Kidney capillary endothelial cell (primary cell): Measurements from ENCODE around the gene FAM120B.

Experiments used
- DNase-seq: peaks from one replicate; pipeline ENCODE4 v3.0.0-alpha.2; 2018; ENCODE audit warnings: low spot score

The FAM120B gene

GRCh38 chr6:170360476-170360875, 53.9 kb downstream of the FAM120B start:
- DNase-seq: peak; percentile 65

- DNase-seq: no peak
Measured at GRCh38 chr6:170361335-170361734, 54.8 kb downstream of the FAM120B start.

GRCh38 chr6:170362121-170362520, 55.6 kb downstream of the FAM120B start:
- DNase-seq: no peak

DNA sequence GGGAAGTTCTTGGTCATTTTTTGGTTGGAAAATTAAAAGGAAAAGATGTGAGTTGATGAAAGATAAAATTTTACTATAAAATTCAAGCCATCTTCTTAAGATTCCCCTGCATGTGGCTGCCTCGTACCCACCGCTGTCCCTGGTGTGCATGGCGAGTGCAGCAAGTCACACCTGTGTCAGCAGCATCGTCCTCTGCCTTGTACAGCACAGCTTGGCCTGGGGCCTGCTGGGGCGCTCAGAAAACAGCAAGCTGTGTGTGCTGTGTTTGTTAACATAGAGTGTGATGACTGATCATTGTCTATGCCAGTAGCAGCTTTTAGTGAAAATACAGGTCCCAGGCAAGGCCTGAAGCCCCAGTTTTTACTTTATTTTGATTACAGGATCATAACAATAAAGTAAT, 56.7 kb downstream of the FAM120B start:
- DNase-seq: no peak

- DNase-seq: no peak
Measured at GRCh38 chr6:170365121-170365520, 58.6 kb downstream of the FAM120B start.

- no peak for DNase-seq
Measured at GRCh38 chr6:170365593-170365992, 59.0 kb downstream of the FAM120B start.

DNA sequence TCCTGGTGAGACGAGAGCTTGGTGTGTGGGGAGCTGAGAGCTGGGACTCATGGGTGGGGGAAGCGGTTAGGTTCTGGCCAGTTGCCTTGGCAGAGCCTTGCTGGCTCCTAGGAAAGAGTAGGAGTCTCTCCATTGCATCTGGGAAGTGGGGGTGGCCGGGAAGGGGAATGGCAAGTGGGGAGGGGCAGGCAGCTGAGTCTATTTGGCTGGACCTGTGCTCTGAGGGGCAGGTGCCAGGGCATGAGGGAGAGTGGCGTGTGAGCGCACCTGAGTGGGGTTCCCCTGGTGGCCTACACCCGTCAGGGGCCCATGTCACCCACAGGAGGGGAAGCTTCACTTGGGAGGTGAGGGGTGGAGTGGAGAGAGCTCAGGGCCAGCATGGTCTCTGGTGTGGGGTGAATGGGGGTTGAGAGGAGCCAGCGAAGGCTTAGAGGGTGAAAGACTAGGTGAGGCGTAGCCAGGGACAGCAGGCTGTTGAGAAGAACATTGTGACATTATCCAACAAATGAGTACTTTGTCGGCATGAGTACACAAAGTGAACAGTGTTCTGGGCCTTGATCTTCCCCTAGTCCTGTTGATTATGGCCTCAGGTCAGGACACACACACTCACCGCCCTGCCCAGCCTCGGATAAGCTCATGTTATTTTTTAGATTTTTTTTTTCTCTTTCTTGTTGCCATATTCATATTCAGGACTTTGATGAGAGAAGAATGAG, 59.8 kb downstream of the FAM120B start:
- no peak for DNase-seq

- DNase-seq: no peak
Measured at GRCh38 chr6:170367241-170367640, 60.7 kb downstream of the FAM120B start.

DNA sequence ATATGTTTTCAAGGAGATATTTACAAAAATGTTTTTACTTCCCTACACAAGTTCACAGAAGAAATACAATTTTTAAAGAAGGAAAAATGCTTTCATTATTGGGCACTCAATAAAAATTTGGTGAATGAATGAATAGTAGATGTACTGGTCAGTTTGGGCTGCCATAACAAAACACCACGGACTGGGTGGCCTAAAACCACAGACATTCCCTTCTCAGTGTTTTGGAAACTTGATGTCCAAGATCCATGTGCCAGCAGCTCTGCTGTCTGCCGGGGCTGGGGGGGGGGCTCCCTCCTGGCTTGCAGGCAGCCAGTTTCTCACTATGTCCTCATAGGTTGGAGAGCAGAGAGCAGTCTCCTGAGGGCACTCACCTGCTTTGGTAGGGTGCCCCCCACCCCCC, 62.0 kb downstream of the FAM120B start:
- DNase-seq: no peak

DNA sequence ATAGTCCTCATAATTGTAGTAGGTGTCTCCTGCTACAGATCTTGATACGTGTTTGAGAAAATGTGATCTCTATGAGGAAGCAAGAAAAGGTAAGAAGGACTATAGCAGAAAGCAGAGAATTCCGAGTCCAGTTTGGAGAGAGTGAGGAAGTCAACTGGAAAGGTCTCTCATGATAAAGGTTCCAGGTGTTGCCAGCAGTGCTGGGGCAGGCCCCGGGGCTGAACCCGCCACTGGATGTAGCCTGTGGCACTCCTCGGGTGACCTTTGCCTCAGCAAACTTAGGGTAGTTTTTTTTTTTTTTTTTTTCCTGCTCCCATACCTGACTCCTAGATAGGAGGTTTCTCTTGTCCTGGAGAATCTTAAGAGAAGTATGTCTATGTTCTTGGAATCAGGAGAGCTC, 62.8 kb downstream of the FAM120B start:
- no peak for DNase-seq

DNA sequence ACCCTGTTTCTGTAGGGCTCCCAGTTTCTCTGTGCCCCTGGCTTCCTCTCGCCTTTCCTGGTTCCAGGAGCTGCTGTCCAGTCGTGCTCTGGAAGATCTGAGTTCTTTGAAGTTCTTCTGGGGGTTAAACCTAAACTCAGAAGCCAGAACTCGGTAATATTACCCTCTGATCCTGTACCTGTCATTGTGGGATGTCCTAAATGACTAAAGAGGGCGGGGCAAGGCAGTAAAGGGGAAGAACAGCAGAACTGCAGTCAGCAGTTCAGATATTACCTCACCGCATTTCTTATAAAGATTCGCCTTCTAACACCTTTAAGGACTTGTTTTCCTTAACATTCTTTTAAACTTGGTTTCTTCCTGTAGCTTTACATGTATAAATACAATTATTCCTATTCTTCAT, 63.9 kb downstream of the FAM120B start:
- no peak for DNase-seq

GRCh38 chr6:170371080-170371479, 64.5 kb downstream of the FAM120B start:
- no peak for DNase-seq

DNA sequence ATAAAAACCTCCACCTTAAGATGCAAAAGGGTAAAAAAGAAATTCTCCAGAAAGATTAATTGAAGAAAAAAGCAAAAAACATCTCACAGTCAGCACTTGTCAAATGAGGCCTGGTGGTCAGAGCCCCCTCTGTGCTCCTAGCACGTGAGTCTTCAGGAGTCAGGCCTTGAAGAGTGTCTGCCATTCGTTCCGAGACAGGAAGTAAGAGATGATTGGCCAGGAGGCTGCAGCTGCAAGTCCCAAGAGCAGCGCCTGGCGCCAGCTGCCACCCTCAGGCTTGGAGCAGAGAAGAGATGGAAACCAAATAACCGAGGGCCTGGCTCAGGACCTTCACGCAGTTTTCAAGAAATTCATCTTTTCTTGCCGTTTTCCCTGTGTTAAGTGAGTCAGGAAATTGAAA, 65.0 kb downstream of the FAM120B start:
- DNase-seq: no peak

GRCh38 chr6:170372380-170373325, 66.1 kb downstream of the FAM120B start:
- no peak for DNase-seq

GRCh38 chr6:170374571-170375444, 68.2 kb downstream of the FAM120B start:
- DNase-seq: no peak

DNA sequence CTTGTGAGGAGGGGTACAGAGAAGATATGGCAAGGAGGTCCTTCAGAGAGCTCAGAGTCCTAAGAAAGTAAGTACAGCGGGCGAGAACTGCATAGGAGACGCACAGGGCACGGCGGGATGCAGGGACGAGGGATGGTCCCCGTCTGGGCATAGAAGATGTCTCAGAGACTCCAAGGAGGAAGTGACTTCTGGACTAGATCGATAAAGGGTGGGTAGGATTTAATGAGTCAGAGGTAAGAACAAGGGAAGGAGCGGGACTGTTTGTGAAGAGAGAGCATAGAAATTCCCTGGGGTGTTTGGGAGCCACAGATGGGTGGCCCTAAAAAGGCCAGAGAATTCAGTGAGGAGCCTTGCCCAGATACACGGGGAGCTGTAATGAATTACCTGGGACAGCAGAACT, 69.1 kb downstream of the FAM120B start:
- no peak for DNase-seq

GRCh38 chr6:170376386-170377043, 70.0 kb downstream of the FAM120B start:
- DNase-seq: no peak

DNA sequence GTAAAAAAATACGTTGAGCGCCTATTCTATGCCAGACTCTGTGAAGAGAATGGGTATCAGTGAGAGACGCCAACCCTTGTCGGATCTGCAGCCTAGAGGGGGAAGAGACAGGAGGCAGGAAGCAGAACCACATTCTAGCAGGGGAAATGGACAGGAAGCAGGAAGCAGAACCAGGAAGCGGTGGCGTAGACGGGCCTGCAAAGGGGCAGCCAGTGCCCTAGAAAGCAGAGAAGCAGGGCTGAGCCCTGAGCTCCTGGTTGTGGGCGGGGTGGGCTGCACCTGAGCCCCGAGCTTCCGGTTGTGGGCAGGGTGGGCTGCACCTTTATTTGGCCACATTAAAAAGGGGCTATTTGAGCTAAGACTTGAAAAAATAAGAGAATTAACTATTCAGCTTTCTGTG, 71.9 kb downstream of the FAM120B start:
- DNase-seq: peak; percentile 36

DNA sequence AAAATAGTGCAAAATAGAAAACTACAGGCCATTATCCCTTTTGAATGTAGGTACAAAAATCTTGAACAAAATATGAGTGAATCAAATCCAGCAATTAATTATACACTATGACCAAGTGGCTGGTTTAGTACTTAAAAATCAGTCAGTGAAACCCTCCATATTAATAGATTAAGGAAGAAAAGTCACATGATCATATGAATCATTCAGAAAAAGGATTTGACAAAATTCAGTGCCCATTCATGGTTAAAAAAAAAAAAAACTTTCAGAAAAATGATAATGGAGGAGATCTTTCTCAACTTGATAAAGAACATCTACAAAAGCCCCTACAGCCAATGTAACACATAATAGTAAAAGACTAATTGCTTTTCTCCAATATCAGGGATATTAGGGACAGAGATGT, 75.0 kb downstream of the FAM120B start:
- no peak for DNase-seq

DNA sequence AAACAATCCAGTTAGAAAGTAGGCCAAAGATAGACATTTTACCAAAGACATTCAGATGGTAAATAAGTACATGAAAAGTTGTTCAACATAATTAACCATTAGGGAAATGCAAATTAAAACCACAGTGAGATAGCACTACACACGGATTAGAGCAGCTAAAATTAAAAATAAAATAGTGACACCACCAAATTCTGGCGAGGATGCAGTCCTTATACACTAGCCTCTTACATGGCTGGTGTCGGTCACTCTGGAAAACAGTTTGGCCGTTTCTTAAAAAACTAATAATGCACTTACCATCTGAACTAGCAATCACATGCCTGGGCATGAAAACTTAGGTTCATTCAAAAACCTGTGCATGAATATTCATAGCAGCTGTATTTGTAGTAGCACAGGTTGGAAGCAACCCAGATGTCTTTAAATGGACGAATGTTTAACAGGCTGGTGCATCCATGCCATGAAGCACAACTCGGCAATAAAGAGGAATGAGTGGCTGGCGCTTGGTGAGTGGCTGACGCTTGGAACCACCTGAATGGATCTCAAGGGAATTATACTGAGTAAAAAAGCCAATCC, 77.0 kb downstream of the FAM120B start:
- no peak for DNase-seq

GRCh38 chr6:170385506-170385905, 78.9 kb downstream of the FAM120B start:
- DNase-seq: no peak
